Upper lobe of left lung (tissue), 6 donors: ENCODE measurements around the gene MANBA. TPM values are rescaled to one million over a fixed set of nuclear protein-coding genes. Genes with fewer than 3 reads are reported as not detected.
"Not testable (repeated sequence)": the region's sequence is repeated elsewhere in the genome, so short reads cannot be mapped to it uniquely, and the experiment has no call there.

Experiments
- ATAC-seq, 2 donors: fragments of 200-7000 bp; cut with Tn5 transposase; one replicate each; pipeline ENCODE4 v1.9.1; 2022; ENCODE audit warnings: mild to moderate bottlenecking in 2 of 2, moderate library complexity in 2 of 2; ENCODE audit not compliant: low FRiP score in 2 of 2
- DNase-seq, 2 donors: peaks; one replicate each; pipeline ENCODE4 v3.0.0-alpha.2; 2019 to 2020
- H3K27ac ChIP-seq, 4 donors: fragments of 200-600 bp; sonication (generic); one replicate each; pipeline ENCODE4 v1.5.1; 2016 to 2019
- H3K27me3 ChIP-seq, 4 donors: fragments of 200-600 bp; sonication (generic); one replicate each; pipeline ENCODE4 v1.5.1; 2017 to 2019
- H3K36me3 ChIP-seq, 4 donors: fragments of 200-600 bp; sonication (generic); one replicate each; pipeline ENCODE4 v1.5.1; 2016 to 2019
- H3K4me1 ChIP-seq, 4 donors: fragments of 200-600 bp; sonication (generic); one replicate each; pipeline ENCODE4 v1.5.1; 2018 to 2019
- H3K4me3 ChIP-seq, 4 donors: fragments of 200-600 bp; sonication (generic); one replicate each; pipeline ENCODE4 v1.5.1; 2017 to 2019; ENCODE audit warnings: mild to moderate bottlenecking in 2 of 4, moderate library complexity in 1 of 4
- H3K9me3 ChIP-seq, 4 donors: fragments of 200-600 bp; sonication (generic); one replicate each; pipeline ENCODE4 v1.5.1; 2018 to 2019
- CTCF ChIP-seq, 6 experiments: fragments of 450-650 bp in 4 of 6; fragments of 200-600 bp in 2 of 6; sonication (generic) in 2 of 6; IDR thresholded peaks; one replicate each; pipeline ENCODE4 v1.5.1; 2016 to 2019; ENCODE audit warnings: antibody characterized with exemption in 6 of 6
- EP300 ChIP-seq, 4 donors: sonication (generic); formaldehyde crosslinking; IDR thresholded peaks; one replicate each; pipeline ENCODE4 v1.5.1; 2017; ENCODE audit warnings: antibody characterized with exemption in 4 of 4, control low read depth in 2 of 4
- POLR2A ChIP-seq, 4 donors: fragments of 450-650 bp; IDR thresholded peaks; one replicate each; pipeline ENCODE4 v1.5.1; 2016 to 2017; ENCODE audit warnings: antibody characterized with exemption in 4 of 4, mild to moderate bottlenecking in 2 of 4
- POLR2AphosphoS5 ChIP-seq, 2 donors: sonication (generic); formaldehyde crosslinking; IDR thresholded peaks; one replicate each; pipeline ENCODE4 v1.5.1; 2017; ENCODE audit warnings: antibody characterized with exemption in 2 of 2
- WGBS, 2 donors: methylation state at CpG; one replicate each; pipeline ENCODE4 v1.1.5; 2017 to 2018; 5-methylcytosine and 5-hydroxymethylcytosine counted together
- total RNA-seq, 6 donors: library from RNA; depleted of rRNA in 4 of 6; stranded (reverse); fragments of >200 nt in 4 of 6; gene quantifications; one replicate each; pipeline versions ENCODE4 v1.1.0 to v1.2.1, GENCODE V29; 2016 to 2021
- donor health status: DM: no; HTN: no; CAD: no; lungs with moderate emphysema.
- donor health status: DM: no; HTN: yes; CAD: no; lungs with severe emphysema.

Gene MANBA
- total RNA-seq, 6 donors from 2014 or later: 47.6 to 152 (median 59.3) TPM

GRCh38 chr4:102722740-102723139, 38.0 kb downstream of the MANBA start:
- H3K4me1 ChIP-seq: peaks cover 0 to under 1% (median 0%) of the 10 kb centered on the region in 4 donors
- H3K27ac ChIP-seq: no peak overlapping the region
- ATAC-seq (no peak), DNase-seq (no peak)
- H3K9me3 ChIP-seq: no peaks in the 10 kb centered on the region
- no peak overlapping the region for H3K4me3 ChIP-seq
- no peaks in the 10 kb centered on the region for H3K27me3 ChIP-seq
- no peak for TF ChIP-seq EP300 (IDR thresholded peaks at IDR 0.05)
- no peak for TF ChIP-seq CTCF (IDR thresholded peaks at IDR 0.05)
- TF ChIP-seq POLR2AphosphoS5 (IDR thresholded peaks at IDR 0.05): no peak
- TF ChIP-seq POLR2A (IDR thresholded peaks at IDR 0.05): no peak
- H3K36me3 ChIP-seq: peaks cover 0 to 7% (median 3%) of the 10 kb centered on the region in 4 donors
- 92 to 95% methylated on average over 8 of the region's 8 CpGs for WGBS, 2 donors

GRCh38 chr4:102718833-102719575, 41.8 kb downstream of the MANBA start:
- H3K27me3 ChIP-seq, H3K36me3 ChIP-seq, H3K4me1 ChIP-seq, ATAC-seq, DNase-seq, H3K9me3 ChIP-seq, H3K4me3 ChIP-seq, H3K27ac ChIP-seq: not testable (repeated sequence)
- WGBS, 2 donors: 93% methylated on average over 9 of the region's 9 CpGs

GRCh38 chr4:102717448-102718092, 43.2 kb downstream of the MANBA start:
- 44 to 75% methylated on average over 1 of the region's 1 CpG for WGBS, 2 donors
- Histone ChIP-seq H3K36me3 (peaks cover 0 to 5% (median 2%) of the 10 kb centered on the region in 4 donors), H3K27ac (peak overlapping the region in 1 of 4 donors; percentile 0), H3K9me3 (no peaks in the 10 kb centered on the region), H3K4me3 (no peak overlapping the region), H3K27me3 (no peaks in the 10 kb centered on the region), H3K4me1 (peaks cover 2 to 15% (median 4%) of the 10 kb centered on the region in 4 donors)
- peak in 1 of 2 donors; percentile 75 for DNase-seq
- peak in 1 of 2 donors; percentile 81 for ATAC-seq
- TF ChIP-seq POLR2A (IDR thresholded peaks at IDR 0.05) (no peak), POLR2AphosphoS5 (IDR thresholded peaks at IDR 0.05) (no peak), CTCF (IDR thresholded peaks at IDR 0.05) (no peak), EP300 (IDR thresholded peaks at IDR 0.05) (no peak)

DNA sequence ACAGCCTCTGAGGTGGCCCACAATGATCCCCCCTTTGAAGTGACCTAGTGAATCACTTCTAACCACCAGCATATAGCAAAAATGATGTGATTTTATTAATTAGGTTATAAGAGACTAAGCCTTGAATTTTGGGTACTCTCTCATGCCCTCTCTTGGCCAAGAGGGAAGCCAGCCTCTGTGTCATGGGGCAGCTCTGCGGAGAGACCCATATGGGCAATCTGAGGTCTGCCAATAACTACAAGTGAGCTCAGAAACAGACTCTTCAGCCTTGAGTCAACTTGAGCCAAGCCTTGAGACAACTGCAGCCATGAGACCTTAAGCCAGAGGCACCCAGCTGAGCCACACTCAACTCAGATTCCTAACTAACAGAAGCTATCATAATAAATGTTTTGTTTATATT, 45.7 kb downstream of the MANBA start:
- Histone ChIP-seq H3K27ac (peak overlapping the region in 1 of 4 donors; percentile 13), H3K4me3 (no peak overlapping the region), H3K9me3 (no peaks in the 10 kb centered on the region), H3K36me3 (peaks cover 0 to 5% (median 2%) of the 10 kb centered on the region in 4 donors), H3K4me1 (peaks cover 3 to 19% (median 6%) of the 10 kb centered on the region in 4 donors), H3K27me3 (no peaks in the 10 kb centered on the region)
- WGBS, 2 donors: 80 to 86% methylated on average over 1 of the region's 1 CpG
- ATAC-seq (peak in 1 of 2 donors; percentile 37), DNase-seq (peak in 1 of 2 donors; percentile 31)
- TF ChIP-seq EP300 (IDR thresholded peaks at IDR 0.05): no peak
- no peak for TF ChIP-seq POLR2A (IDR thresholded peaks at IDR 0.05)
- no peak for TF ChIP-seq CTCF (IDR thresholded peaks at IDR 0.05)
- no peak for TF ChIP-seq POLR2AphosphoS5 (IDR thresholded peaks at IDR 0.05)

- 94 to 100% methylated on average over 3 of the region's 3 CpGs for WGBS, 2 donors
- H3K4me3 ChIP-seq, H3K36me3 ChIP-seq, DNase-seq, ATAC-seq, H3K9me3 ChIP-seq, H3K27me3 ChIP-seq: not testable (repeated sequence)
- Histone ChIP-seq H3K27ac (peak overlapping the region; percentile 11 to 47 (median 24)), H3K4me1 (peaks cover 3 to 19% (median 6%) of the 10 kb centered on the region in 4 donors)
Observed at GRCh38 chr4:102713774-102714173, 47.0 kb downstream of the MANBA start.
